ENCODE results near the gene ETFA.

Gene ETFA

GRCh38 chr15:76253691-76254473 is 57.4 kb downstream of the ETFA start:
- DNase-seq (ENCODE audit: extremely low read depth, low read depth), result no peak
- TF ChIP-seq, protein P1, sequence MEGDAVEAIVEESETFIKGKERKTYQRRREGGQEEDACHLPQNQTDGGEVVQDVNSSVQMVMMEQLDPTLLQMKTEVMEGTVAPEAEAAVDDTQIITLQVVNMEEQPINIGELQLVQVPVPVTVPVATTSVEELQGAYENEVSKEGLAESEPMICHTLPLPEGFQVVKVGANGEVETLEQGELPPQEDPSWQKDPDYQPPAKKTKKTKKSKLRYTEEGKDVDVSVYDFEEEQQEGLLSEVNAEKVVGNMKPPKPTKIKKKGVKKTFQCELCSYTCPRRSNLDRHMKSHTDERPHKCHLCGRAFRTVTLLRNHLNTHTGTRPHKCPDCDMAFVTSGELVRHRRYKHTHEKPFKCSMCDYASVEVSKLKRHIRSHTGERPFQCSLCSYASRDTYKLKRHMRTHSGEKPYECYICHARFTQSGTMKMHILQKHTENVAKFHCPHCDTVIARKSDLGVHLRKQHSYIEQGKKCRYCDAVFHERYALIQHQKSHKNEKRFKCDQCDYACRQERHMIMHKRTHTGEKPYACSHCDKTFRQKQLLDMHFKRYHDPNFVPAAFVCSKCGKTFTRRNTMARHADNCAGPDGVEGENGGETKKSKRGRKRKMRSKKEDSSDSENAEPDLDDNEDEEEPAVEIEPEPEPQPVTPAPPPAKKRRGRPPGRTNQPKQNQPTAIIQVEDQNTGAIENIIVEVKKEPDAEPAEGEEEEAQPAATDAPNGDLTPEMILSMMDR (IDR thresholded peaks at IDR 0.05; ENCODE audit: low read depth, low read length, missing control alignments), result no peak

GRCh38 chr15:76252249-76252648 is 59.0 kb downstream of the ETFA start:
- TF ChIP-seq, protein P1 (IDR thresholded peaks at IDR 0.05; ENCODE audit: low read depth, low read length, missing control alignments), result no peak
- no peak overlapping the region for H3K4me3 ChIP-seq (replicated peaks; ENCODE audit: low read depth, low read length)
- no peak for DNase-seq (ENCODE audit: extremely low read depth, low read depth)

More at GRCh38 chr15:76253691-76254473, 57.4 kb downstream of the ETFA start:
- H3K4me3 ChIP-seq (replicated peaks; ENCODE audit: low read depth, low read length), result no peak overlapping the region

DNA sequence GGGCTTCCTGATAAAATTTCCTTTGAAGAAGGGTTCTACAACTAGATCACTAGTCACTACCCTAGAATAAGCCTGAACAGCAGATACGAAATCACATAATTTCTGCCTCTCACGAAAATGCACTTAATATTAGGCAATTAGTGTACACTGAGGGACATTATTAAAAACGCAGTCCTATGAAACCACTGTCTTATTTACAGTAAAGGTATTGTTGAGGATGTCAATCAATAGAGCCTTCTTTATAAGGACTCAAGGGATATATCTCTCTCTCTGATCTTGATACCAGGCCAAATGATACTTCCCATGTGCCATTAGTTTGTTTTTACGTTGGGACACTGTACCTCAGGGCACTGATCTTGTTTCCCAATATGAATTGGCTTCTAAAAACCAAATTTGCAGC is 59.6 kb downstream of the ETFA start:
- TF ChIP-seq, protein P1 (IDR thresholded peaks at IDR 0.05; ENCODE audit: low read depth, low read length, missing control alignments), result no peak
- H3K4me3 ChIP-seq (replicated peaks; ENCODE audit: low read depth, low read length), result no peak overlapping the region
- DNase-seq (ENCODE audit: extremely low read depth, low read depth), result no peak

GRCh38 chr15:76245072-76245610 is 66.1 kb downstream of the ETFA start:
- DNase-seq (ENCODE audit: extremely low read depth, low read depth), result no peak
- no peak overlapping the region for H3K4me3 ChIP-seq (replicated peaks; ENCODE audit: low read depth, low read length)
- TF ChIP-seq, protein P1 (IDR thresholded peaks at IDR 0.05; ENCODE audit: low read depth, low read length, missing control alignments), result no peak

- no peak for DNase-seq (ENCODE audit: extremely low read depth, low read depth)
- TF ChIP-seq, protein P1 (IDR thresholded peaks at IDR 0.05; ENCODE audit: low read depth, low read length, missing control alignments), result no peak
- H3K4me3 ChIP-seq (replicated peaks; ENCODE audit: low read depth, low read length), result no peak overlapping the region
Observed at GRCh38 chr15:76239786-76240185, 71.5 kb downstream of the ETFA start.

DNA sequence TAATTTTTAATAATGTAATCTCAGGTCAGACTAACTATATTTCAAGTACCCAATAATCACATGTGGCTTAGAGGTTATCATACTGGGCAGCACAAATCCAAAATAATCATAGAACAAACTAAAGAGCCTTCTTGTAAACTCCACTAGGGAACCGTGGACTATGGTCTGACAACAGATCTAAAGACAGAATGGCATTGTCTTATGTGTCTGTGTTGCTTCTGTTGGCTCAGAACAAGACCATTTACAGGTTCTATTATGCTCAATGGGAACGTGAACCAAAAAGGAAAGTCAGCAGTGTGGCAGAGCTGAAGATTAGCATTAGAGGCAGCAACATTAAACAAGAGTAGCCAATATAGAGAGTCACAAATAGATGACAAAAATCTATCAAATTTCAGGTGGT is 74.9 kb downstream of the ETFA start:
- H3K4me3 ChIP-seq (replicated peaks; ENCODE audit: low read depth, low read length), result no peak overlapping the region
- no peak for DNase-seq (ENCODE audit: extremely low read depth, low read depth)
- TF ChIP-seq, protein P1 (IDR thresholded peaks at IDR 0.05; ENCODE audit: low read depth, low read length, missing control alignments), result no peak

Data from HFF-Myc (cell line).